Lower leg skin (tissue), 3 donors: ENCODE results near the gene SLC37A2.

Experiments used
- POLR2A ChIP-seq, 2 donors: fragments of 450-650 bp; IDR thresholded peaks; one replicate each; pipeline ENCODE4 v1.6.1; 2016 to 2017; ENCODE audit warnings: antibody characterized with exemption in 2 of 2, mild to moderate bottlenecking in 1 of 2, moderate library complexity in 1 of 2
- TF ChIP-seq, protein P1 (sequence below), 3 donors: fragments of 450-650 bp; IDR thresholded peaks; one replicate each; pipeline ENCODE4 v1.5.1; 2016; ENCODE audit warnings: antibody characterized with exemption in 3 of 3, mild to moderate bottlenecking in 3 of 3, moderate library complexity in 2 of 3

DNA sequence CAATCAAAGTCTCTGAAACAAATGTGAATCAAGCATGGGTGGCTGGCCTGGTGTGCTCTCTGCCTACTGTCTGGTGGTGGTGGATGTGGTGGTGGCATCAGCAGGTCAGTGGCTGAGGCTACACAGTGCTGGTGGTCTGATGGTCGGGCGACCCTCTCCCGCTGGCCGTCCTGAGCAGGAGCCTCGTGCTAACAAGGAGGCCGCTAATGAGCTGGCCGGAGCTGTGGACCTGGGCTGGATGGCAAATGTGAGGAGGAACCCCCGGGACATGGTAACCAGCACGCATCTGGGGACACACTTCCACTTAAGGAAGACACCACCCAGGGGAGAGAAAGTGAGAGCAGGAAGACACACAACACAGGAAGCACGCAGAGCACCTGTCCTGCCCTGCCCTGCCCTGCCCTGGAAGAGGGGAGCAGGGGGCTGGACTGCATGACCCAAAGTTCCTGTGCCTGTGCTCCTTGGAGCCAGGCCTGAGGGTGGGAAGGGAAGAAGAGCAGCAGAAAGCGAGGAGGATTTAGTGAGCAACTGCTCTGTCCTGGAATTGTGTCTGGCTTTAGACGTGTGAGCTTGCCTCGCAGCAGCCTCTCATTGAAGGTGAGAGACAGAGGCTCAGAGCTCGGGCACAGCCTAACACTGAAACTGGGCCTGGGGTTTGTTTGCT is 23.7 kb downstream of the SLC37A2 start:
- TF ChIP-seq, protein P1, sequence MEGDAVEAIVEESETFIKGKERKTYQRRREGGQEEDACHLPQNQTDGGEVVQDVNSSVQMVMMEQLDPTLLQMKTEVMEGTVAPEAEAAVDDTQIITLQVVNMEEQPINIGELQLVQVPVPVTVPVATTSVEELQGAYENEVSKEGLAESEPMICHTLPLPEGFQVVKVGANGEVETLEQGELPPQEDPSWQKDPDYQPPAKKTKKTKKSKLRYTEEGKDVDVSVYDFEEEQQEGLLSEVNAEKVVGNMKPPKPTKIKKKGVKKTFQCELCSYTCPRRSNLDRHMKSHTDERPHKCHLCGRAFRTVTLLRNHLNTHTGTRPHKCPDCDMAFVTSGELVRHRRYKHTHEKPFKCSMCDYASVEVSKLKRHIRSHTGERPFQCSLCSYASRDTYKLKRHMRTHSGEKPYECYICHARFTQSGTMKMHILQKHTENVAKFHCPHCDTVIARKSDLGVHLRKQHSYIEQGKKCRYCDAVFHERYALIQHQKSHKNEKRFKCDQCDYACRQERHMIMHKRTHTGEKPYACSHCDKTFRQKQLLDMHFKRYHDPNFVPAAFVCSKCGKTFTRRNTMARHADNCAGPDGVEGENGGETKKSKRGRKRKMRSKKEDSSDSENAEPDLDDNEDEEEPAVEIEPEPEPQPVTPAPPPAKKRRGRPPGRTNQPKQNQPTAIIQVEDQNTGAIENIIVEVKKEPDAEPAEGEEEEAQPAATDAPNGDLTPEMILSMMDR (IDR thresholded peaks at IDR 0.05): no peak
- no peak for TF ChIP-seq POLR2A (IDR thresholded peaks at IDR 0.05)
